Stimulated activated CD4-positive, alpha-beta T cell treated with anti-CD3 and anti-CD28 coated beads, Interleukin-12 subunit alpha, Interleukin-12 subunit beta, amount 100 ng/mL, for 4 hours (primary cell): ENCODE results near the gene CDH7.

Experiments
- DNase-seq: peaks from one replicate; pipeline ENCODE4 v3.0.0-alpha.2; 2020

CDH7 gene

GRCh38 chr18:65768120-65768778, 17.4 kb downstream of the CDH7 start:
- no peak for DNase-seq

DNA sequence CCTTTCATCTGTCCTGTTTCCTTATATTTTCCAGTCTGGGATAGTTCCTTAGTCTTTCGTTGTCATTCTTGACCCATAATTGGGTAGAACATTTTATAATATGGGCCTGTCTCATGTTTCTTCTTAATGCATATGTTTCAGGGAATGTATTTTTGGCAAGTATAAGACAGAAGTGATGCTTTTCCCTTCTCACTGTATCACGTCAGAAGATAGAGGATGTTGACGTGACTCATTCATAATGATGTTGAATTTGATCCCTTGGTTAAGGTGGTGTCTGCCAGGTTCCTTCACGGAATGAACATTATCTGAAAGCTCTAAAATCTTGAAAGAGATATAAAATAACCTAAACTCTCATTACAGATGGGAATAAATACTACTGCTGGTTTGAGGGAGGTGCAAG, 18.8 kb downstream of the CDH7 start:
- DNase-seq: no peak

DNA sequence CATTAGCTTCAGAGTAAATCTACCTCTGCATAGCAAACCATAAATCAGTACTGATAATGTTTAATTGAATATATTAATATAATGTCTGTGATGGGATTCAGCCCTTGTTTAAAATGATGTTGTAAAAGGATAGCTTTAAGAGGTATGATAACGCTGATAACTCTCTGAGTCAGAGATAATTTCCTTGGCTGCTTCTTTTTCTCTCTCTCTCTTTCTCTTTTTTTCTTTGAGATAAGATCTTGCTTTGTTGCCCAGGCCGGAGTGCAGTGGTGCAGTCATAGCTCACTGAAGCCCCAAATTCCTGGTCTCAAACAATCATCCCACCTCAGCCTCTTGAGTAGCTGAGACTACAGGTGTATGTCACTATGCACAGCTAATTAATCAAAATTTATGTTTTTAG, 35.7 kb downstream of the CDH7 start:
- DNase-seq: no peak

- DNase-seq: no peak
Observed at GRCh38 chr18:65788373-65788772, 37.6 kb downstream of the CDH7 start.

DNA sequence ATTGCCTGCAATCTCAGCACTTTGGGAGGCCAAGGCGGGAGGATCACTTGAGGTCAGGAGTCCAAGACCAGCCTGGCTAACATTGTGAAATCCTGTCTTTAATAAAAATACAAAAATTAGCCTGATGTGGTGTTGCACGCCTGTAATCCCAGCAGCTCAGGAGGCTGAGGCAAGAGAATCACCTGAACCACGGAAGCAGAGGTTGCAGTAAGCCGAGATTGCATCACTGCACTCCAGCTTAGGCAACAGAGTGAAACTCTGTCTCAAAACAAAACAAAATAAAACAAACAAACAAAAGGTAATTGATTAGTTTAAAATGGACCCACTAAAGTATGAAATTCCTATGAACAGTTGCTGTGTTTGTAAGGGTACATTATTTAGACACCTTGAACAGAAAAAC, 39.8 kb downstream of the CDH7 start:
- no peak for DNase-seq

DNA sequence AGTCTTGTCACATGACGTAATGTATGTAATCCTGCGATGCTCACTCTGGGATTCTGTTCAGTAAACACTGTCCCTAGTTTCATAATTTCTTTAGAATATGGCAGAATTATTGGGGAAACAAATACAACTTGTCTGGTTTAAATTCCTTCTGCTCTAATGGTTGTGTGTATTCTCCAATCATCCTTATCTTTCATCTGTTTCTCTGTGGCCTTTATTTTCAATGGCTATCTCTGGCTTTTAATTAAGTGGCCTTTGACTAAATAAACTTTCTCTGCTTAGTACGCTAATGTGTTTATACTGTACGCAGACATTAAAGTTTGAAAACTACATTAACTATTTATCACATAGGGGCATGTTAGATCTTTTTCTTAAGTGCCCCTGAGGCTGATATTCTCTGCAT, 40.9 kb downstream of the CDH7 start:
- DNase-seq: no peak

GRCh38 chr18:65792456-65793074, 41.8 kb downstream of the CDH7 start:
- DNase-seq: no peak

- no peak for DNase-seq
Observed at GRCh38 chr18:65808759-65809158, 57.9 kb downstream of the CDH7 start.

DNA sequence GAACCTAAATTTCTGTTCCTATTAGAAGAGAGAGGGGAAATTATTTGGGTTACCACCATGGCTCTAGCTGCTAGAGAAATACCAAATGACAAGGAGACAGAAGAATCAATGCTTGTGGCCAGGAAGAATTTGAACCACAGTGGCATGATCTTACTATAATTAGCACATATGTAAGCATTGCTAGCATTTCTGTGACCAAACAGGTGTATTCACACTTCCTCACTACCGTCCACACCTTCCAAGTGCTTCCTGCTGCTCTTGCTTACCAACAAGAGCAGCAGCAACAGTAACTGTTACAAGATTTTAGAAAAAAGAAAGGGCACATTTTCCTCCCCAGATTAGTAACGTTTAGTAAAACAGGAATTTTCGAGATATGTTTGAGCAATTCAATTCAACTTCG, 60.5 kb downstream of the CDH7 start:
- DNase-seq: no peak

DNA sequence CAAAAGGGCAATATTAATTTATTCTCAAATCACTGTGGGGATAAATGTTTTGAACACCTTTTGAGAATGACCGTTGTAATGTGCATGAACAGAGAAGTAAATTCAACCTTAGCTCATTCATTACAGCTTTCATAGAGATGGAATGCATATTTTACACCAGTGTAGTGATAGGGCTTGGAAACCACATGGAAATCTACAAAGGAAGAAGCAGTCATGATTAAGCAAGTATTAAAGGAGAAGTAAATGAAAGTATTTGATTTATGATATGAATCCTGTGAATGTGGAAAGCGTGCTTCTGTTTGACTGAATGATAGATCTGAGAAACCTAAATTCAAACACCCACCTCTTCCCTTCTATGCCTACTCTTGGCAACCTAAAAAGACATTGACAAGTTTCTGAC, 64.7 kb downstream of the CDH7 start:
- DNase-seq: no peak

- no peak for DNase-seq
Observed at GRCh38 chr18:65817178-65817577, 66.4 kb downstream of the CDH7 start.

- DNase-seq: no peak
Observed at GRCh38 chr18:65821911-65822310, 71.1 kb downstream of the CDH7 start.

DNA sequence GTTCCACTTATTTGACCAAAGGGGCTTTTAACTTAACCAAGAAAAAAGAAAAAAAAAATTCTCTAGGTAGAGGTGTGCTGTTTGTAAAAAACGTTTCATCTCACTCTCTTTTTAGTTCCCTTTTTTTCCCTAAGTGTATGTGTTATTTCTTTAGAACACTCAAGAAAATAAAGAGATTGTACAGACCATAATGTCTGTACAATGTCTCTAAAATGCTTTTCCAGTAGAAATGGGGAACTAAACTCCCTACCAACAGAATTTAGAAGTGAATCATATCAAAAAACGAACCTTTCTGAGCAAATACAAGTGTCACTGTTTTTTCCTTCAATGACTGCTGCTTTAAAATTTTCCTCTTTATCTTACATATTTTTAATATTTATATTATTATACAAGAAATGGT, 72.0 kb downstream of the CDH7 start:
- no peak for DNase-seq

GRCh38 chr18:65827444-65827843, 76.6 kb downstream of the CDH7 start:
- DNase-seq: no peak

DNA sequence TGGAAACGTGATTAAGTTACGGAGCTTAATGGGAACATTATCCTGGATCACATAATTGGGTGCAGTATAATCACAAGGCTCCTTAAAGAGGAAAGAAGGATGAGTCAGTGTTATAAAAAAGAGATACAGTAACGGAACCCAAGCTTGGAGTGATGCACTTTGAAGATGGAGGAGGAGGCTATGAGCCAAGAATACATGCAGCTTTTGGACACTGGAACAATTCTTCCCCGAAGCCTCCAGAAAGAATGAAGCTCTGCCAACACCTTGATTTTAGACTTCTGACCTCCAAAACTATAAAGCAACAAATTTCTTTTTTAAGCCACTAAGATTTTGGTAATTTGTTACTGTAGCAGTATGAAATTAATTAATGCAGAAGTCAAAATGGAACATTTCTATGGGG, 85.1 kb downstream of the CDH7 start:
- DNase-seq: no peak

- DNase-seq: no peak
Observed at GRCh38 chr18:65846107-65846506, 95.3 kb downstream of the CDH7 start.

- DNase-seq: no peak
Observed at GRCh38 chr18:65852273-65852672, 101.5 kb downstream of the CDH7 start.

GRCh38 chr18:65859075-65859474, 108.3 kb downstream of the CDH7 start:
- DNase-seq: no peak

DNA sequence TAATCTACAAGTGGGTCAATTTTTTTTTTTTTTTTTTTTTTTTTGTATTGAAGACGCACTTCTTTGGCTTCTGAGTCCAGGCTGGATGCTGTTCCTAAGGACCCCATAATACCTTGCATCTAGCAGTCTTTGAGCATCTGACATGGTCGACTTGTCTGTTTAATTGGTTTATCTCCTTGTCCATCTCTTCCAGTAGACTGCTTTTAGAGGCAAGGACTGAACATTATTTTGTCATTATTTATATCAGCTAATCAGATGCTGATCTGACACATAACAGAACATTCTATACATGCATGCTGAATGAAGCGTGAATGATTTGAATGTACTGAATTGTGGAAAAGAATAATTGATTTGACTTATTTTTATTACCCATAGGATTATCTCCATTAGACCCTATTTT, 118.7 kb downstream of the CDH7 start:
- no peak for DNase-seq

GRCh38 chr18:65876310-65876709, 125.5 kb downstream of the CDH7 start:
- DNase-seq: no peak

- no peak for DNase-seq
Observed at GRCh38 chr18:65897292-65897691, 146.5 kb downstream of the CDH7 start.

- no peak for DNase-seq
Observed at GRCh38 chr18:65901522-65901921, 150.7 kb downstream of the CDH7 start.

GRCh38 chr18:65906621-65907034, 155.8 kb downstream of the CDH7 start:
- DNase-seq: no peak

DNA sequence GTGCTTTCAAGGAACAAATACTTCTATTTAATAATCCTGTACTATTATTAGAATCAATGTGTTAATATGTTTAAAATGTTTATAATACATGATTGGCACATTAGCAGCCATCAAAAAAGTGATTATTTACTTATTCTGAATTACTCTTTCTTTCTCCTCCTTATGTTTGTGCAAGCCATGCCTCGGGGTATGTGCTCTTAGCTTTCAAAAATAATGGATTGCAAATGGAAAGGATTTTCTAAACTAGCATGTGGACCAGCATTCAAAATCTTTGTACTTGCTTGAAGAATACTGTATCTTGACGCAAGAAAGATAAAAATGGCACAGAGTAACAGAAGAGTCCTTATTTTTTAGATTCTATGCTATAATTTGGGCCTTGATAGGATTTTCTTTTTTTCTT, 156.5 kb downstream of the CDH7 start:
- DNase-seq: no peak

- no peak for DNase-seq
Observed at GRCh38 chr18:65919018-65919417, 168.2 kb downstream of the CDH7 start.
